SK-N-SH treated with all-trans-retinoic acid at 6 μM for 48 hours (cell line): ENCODE measurements around the gene VPS4B.

Experiments
- ARNTL ChIP-seq: fragments of 450-650 bp; formaldehyde crosslinking; IDR thresholded peaks from 2 replicates; pipeline ENCODE4 v1.5.0; 2020; ENCODE audit warnings: low read depth, mild to moderate bottlenecking, moderate library complexity, borderline replicate concordance
- ZNF70 ChIP-seq: fragments of 450-650 bp; formaldehyde crosslinking; IDR thresholded peaks from 2 replicates; pipeline ENCODE4 v1.5.0; 2020; ENCODE audit warnings: mild to moderate bottlenecking, moderate library complexity

DNA sequence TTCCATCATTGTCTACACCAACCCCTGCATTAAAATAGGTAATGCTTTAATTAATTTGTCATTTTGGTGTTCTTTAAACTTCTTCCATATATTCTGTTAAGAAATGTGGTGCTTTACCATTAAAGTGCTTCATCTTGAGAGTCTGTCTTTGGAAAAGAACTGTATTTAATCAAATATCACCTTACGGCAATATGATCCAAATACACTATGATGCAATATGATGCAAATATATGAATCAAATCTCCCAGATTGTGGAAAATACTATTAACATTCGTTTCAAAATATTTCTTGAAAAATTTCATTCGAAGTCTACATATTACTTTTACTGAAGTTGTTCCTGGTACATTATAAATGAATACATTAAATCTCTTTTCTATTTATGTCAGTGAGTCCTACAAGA, 23.0 kb downstream of the VPS4B start:
- TF ChIP-seq ZNF70 (no peak), ARNTL (CRISPR knock-in tag) (no peak)
